Coronary artery (tissue), 2 donors: ENCODE results near the gene CCDC63.

Experiments
- DNase-seq: peaks from one replicate; pipeline ENCODE4 v3.0.0-alpha.2; 2017; ENCODE audit warnings: low spot score
- H3K27ac ChIP-seq, 2 donors: fragments of 200-600 bp; sonication (generic); one replicate each; pipeline ENCODE4 v1.5.1; 2016 to 2019
- H3K4me3 ChIP-seq: fragments of 200-600 bp; sonication (generic); 2 replicates; pipeline ENCODE4 v1.5.1; 2016; ENCODE audit warnings: mild to moderate bottlenecking, moderate library complexity
- TF ChIP-seq, protein P1 (sequence below): fragments of 200-600 bp; sonication (generic); IDR thresholded peaks from one replicate; pipeline ENCODE4 v1.5.1; 2019; ENCODE audit warnings: antibody characterized with exemption

The CCDC63 gene

DNA sequence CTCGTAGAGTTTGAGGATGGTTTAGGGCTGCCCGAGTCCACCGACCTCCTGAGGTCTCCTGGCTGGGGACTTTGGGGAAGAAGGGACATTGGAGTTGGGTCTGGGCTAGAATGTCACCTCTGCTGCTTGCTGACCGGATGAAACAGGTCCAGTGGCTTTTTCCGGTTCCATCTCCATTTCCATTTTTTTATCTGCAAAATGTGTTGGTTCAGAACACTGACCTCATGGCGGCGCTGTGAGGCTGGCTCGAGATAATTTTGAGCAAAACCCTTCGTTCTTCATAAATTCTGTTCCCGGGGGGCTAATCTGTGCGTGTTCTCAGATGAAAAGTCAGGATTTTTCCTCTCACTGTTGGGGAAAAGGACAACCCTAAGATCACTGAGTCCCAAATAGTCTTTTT, 85.3 kb downstream of the CCDC63 start:
- Histone ChIP-seq H3K27ac (no peak overlapping the region), H3K4me3 (no peak overlapping the region)
- DNase-seq: peak; percentile 41
- TF ChIP-seq, protein P1, sequence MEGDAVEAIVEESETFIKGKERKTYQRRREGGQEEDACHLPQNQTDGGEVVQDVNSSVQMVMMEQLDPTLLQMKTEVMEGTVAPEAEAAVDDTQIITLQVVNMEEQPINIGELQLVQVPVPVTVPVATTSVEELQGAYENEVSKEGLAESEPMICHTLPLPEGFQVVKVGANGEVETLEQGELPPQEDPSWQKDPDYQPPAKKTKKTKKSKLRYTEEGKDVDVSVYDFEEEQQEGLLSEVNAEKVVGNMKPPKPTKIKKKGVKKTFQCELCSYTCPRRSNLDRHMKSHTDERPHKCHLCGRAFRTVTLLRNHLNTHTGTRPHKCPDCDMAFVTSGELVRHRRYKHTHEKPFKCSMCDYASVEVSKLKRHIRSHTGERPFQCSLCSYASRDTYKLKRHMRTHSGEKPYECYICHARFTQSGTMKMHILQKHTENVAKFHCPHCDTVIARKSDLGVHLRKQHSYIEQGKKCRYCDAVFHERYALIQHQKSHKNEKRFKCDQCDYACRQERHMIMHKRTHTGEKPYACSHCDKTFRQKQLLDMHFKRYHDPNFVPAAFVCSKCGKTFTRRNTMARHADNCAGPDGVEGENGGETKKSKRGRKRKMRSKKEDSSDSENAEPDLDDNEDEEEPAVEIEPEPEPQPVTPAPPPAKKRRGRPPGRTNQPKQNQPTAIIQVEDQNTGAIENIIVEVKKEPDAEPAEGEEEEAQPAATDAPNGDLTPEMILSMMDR: no peak

DNA sequence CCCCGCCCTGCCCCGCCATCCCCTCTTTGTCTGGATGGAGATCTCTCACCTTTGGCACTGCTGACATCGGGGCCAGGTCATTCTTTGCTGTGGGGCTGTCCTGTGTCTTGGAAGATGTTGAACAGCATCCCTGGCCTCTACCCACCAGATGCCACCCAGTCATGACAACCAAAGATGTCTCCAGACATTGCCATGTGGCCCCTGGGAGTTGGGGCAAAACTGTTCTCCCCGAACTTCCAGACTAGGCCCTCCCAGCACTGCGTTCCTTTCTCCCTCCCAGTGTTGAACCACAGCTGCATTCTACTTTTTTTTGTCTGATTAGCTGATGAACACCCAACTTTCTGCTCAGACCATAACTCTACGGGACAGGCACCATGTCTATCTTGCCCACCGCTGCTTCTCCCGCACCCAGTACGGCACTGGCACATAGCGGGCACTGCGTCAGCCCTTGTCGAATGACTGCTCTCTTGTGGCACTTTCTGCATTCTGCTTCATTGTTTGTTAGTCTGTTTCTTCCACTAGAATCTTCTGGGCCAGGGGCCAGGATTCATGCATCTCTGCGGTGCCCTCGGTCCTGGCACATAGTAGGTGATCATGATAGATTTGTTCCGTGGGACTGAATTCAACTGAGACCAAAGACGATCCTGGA, 86.7 kb downstream of the CCDC63 start:
- TF ChIP-seq, protein P1: no peak
- DNase-seq: peak; percentile 53
- Histone ChIP-seq H3K27ac (no peak overlapping the region), H3K4me3 (no peak overlapping the region)

DNA sequence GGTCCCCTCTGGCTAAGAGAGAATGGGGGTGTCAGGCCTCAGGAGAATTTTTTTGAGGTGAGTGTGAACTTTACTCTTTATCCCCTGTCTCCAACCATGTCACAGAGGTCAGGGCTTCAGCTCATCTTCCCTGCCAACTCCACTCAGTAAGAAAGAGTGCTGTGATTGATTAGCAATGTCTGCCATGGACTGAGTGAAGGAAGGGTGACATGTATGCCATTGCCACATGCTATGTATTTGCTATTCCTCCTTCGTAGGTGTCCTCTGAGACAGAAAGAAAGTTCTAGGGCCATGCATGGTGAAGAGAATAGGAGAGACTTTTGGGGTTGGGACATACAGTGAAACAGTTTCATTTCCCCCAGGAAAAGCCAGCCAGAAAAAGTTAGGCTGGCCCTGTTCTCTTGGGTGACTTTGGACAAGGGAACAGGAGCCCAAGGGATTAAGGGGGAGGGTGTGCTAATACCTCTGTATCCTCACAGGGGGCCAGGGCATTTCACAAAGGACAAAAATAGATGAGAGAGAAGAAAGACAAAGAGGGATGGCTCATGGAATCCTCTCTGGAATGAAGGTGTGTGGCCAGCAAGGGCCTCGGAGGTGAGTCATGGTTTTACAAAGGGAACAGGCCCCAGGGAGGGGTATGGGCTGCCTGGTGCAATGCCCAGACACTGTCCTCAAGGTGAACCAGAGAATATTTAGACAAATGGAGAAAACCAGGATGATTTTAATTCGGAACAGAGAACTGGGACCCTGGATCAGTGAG, 87.5 kb downstream of the CCDC63 start:
- H3K4me3 ChIP-seq: no peak overlapping the region
- TF ChIP-seq, protein P1: no peak
- no peak overlapping the region for H3K27ac ChIP-seq
- DNase-seq: peak; percentile 41

DNA sequence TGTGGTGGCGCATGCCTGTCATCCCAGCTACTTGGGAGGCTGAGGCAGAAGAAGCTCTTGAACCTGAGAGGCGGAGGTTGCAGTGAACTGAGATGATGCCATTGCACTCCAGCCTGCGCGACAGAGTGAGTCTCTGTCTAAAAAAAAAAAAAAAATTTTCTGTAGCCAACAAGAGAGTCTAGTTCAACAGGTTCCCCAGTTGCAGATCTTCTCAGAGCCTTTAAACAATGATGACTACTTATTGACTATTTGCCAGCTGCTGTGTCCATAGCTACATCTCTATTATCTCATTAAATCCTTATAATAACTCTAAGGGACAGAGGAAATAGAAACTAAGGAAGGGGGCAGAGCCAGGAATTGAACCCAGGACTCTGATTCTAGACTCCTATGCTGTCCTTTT, 88.8 kb downstream of the CCDC63 start:
- no peak for DNase-seq
- no peak overlapping the region for H3K27ac ChIP-seq
- no peak overlapping the region for H3K4me3 ChIP-seq
- TF ChIP-seq, protein P1: no peak

DNA sequence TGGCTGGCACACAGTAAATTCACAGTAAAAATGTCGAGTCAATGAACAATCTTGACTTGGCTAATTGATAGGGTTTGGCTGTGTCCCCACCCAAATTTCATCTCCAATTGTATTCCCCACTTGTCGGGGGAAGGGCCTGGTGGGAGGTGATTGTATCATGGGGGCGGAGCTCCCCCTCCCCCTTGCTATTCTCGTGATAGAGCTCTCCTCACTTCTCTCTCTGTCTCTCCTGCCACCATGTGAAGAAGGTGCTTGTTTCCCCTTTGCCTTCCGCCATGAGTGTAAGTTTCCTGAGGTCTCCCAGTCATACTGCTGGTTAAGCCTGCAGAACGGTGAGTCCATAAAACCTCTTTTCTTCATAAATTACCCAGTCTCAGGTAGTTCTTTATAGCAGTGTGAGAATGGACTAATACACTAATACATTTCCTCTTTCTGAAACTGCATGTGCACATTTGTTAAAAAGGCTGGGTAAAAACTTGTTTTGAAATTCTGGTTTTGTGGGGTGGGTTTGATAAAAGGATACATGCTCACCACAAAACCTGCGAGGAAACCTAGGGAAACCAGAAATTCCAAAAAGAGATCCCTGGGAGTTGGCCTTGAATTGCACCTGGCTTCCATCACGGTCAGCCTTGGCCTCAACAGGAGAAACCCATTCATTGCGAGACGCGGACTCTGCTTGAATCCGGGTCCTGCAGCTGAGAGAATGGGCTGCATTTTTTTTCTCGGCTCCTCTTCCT, 89.7 kb downstream of the CCDC63 start:
- no peak for DNase-seq
- Histone ChIP-seq H3K4me3 (no peak overlapping the region), H3K27ac (no peak overlapping the region)
- TF ChIP-seq, protein P1: no peak

DNA sequence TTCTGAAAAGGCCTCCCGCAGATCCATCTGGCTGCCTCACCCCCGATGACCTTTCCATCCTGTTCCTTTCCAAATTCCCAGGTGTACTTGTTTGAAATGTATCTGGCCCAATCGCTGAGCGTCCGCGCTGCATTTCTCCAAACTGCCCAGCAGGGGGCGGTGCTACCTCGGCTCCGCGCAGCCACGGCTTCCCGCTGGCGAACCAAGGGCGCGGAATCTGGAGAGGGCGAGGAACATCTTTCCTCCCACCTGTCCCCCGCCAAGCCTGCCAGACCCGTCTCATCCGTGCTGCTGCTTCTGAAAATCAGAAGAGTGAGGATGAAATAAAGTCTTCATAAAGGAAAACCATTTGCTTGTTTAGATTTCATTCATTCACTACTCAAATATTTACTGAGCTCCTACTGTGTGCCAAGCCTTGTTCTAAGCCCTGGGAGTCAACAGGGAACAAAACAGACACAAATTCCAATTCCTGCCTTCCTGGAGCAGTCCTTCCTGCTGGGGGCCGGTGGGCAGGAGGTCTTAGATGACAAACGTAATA, 90.4 kb downstream of the CCDC63 start:
- no peak overlapping the region for H3K4me3 ChIP-seq
- no peak for DNase-seq

More for the DNA sequence above, 90.4 kb downstream of the CCDC63 start:
- TF ChIP-seq, protein P1: peak; percentile 76
- H3K27ac ChIP-seq: no peak overlapping the region
